COR-L47 (cell line): ENCODE measurements around the gene OARD1.

ENCODE experiments used
- DNase-seq: peaks from one replicate; lab custom pipeline; 2025; lab: John Stamatoyannopoulos, UW

The OARD1 gene

DNA sequence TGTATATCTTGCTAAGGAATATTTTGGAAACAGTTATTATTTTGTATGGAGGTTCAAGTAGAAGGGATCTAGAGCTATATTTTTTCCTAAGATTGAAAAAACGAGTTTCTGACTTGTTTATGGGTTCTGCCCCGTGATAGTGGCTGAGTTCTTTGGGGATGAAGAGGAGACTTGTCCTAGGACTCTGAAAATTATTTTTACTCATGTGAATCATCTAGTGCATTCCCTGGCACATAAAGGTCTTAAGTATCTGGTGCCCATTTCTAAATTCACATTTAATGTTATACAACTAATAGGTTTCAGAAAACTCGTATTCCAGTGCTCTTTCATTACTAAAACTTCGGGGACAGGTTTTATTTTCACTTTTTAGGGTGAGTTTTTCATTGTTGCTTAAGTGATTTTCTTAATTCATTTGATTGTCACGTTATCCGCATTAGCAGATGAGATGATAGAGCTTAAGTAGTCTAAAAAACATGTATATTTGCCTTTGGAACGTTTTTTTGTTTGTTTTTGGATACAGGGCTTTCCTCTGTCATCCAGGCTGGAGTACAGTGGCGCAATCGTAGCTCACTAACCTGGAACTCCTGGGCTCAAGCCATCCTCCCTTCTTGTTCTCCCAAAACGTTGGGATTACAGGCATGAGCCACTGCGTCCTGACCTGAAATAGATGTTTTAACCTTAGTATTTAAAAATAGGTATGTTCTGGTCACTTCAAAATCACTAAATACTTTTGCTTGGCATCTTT lies 2.7 kb upstream of the OARD1 start:
- DNase-seq: no peak

DNA sequence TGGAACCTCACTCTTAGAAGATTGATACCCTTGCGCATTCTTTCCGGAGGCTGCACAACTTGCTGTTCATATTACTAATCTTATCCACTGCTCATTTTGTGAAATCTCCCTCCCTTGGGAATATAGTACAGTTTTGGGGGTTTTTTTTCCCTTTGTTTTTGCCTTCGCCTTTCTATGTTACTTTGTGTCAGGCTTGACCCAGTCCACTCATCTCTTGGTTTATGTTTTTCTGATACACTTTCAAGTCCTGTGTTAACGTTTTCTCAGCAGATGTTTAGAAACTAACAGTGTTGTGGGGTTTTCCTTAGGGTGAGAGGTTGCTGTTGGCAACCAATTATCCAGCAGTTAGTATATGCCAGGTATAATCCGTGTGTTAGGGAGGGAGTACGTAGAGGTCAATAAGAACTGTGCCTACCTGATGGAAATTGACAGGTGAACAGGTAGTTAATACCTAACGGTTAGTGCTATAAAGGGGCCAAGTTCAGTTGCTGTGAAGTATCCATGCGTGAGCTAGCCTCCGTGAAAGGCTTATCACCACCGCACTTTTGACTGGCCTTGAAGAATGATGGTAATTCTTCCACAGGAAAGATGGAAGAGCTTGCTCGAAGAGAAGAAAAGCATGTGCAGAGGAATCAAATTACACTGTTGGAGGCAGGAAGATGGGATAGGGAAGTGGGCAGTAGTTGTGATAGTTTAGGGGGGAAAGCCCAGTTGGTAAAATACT lies 2.0 kb upstream of the OARD1 start:
- DNase-seq: no peak

DNA sequence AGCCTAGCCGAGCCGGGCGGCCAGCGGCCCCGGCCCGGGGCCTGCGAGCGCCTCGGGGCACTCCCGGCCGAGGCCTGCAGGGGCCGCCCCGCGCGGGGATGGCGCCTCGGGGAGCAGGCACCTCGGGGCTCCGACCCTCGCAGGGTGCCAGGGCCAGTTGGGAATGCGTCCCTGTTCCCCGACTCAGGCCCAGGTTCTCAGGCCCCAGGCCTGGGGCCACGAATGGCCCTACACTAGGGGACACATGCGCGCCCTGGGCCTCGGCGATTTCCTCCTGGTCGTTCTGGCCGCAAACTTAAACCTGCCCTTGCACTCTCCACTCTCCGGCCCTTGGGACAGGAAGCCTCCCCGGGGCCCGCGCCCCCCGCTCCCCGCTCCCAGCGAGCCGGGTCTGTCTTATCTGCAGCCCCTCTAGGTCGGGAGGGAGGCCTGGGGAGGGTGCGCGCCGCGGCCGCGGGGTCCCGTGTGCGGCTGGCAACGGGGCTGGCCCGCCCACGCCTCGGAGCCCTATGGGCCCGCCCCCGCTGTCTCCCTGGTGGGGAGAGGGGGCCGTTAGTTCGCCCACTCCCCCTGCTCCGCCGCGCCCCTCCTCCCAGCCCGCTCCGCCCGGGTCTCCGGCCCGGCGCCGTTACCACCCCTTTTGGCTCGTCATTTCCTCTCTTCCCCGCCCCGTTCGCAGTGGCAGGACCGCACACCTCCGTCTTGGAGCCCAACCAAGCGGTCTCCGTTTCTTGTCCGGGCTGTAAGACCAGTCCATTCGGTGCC lies 1.2 kb upstream of the OARD1 start:
- DNase-seq: peak; percentile 81

DNA sequence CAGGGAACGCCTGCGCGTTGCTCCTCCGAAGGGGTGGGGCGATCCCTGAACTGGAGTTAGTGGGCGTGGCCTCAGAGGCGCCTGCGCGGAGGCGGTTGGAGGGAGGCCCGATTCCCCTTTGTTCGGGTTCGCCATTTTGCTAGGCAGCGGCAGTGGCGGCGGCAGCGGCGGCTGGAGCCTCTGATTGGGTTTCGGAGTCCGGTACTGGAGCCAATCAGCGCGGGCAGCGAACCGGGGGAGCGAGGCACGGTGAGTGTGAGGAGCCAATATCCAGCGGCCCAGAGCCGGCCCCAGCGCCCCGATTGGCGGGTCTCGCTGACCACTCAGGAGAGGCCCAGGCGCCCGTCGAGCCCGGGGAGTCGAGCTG lies 663 bp upstream of the OARD1 start, which contains the start of gene NFYA:
NFYA (plus strand) TSS at position 139 of the 367 bp plus-strand sequence. CDS start 6,116 bp downstream, outside the sequence.
- DNase-seq: peak; percentile 100

DNA sequence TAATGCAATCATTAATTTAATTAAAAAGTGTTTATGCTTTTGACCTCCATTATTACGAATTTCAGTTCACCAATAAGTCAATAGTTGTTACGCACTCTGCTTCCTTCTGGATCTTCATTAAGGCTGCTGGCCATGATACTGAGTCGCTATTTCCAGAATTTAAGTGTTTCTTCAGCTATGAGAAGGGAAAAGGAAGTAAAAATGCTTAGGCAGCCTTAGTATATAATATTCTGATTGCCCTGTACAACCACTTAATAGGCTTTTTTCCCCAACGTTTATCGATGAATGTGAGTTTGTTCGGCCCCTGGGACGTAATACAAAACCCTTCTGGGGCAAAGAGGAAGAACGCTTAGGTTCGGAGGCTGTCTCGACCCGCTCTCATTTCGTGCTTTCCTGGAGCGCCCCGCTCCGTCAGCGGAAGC lies 644 bp downstream of the OARD1 start:
- peak; percentile 67 for DNase-seq

DNA sequence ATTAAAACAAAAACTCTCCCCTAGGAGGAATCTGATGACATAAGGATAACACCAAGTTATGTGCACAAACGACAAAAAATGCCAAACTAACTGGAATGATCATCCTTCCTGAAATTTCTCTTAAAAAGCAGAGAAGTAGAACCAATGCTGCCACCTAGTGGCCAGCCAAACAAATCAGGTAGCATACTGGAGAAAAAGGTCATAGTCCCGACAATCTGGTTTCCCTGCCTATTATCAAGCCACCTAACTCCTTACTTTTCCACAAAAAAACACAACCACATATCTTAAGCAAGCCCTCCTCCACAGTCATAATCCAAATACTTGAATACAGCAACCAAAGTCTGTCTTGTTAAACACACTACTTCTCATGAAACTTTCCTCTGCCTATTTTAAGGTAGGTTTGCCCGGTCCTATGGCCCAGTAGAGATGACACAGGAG lies 5.3 kb downstream of the OARD1 start:
- DNase-seq: peak; percentile 62

DNA sequence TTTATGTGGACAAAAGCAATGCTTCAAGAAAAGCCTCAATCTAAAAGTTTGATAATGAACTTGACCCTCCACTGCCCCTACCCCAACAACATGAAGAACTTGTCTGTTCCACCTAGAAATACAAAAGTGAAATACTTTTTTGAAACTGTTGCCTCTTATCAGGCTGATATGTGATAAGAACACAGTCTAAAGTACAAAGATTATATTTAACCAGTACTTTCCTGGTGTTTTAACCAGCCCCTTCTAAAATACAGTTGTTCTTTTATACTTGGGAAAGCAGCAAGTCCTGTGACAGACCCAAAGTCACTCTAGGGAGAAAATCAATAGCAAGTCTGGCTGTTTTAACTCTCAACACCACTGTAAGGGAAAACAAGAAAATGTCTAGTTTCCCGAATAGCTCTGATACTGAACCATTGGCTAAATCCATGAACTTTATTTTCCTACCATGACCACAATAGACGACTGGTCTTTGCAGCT lies 6.6 kb downstream of the OARD1 start:
- DNase-seq: no peak

DNA sequence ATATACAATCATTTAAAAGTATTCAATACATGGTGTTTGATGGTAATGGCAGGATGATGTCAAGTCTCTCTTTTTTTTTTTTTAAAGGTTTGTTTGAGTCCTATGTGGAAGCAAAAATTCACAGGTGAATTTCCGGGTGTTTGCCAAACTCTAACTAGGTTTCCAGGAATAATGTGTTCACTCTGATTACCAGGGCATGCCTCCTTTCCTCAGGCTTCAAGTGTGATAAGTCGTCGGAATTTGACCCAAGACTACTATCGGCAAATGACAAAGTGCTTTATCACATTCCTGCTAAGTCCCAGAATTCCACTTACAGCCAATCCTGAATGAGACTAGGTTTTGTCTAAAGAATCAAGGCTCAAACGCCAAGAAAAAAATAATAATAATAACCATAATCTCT lies 7.3 kb downstream of the OARD1 start:
- DNase-seq: no peak

DNA sequence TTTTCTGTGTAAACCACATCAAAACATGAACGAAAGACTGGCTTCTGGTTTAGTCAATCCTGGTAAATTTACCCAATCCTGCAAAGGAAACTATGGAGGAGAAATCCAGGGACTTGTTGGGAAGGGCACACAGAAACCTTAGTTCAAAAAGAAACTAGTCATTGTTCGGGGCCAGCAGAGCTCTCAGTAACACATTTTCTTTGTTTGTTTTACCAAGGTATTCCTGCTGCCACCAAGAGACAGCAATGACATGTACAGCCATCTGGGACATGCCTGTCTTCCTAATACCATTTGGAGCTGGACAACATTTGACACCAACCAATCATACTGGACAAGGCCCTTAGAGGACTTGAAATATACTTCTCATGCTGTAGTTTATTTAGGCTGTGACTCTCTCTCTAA lies 8.3 kb downstream of the OARD1 start:
- no peak for DNase-seq

DNA sequence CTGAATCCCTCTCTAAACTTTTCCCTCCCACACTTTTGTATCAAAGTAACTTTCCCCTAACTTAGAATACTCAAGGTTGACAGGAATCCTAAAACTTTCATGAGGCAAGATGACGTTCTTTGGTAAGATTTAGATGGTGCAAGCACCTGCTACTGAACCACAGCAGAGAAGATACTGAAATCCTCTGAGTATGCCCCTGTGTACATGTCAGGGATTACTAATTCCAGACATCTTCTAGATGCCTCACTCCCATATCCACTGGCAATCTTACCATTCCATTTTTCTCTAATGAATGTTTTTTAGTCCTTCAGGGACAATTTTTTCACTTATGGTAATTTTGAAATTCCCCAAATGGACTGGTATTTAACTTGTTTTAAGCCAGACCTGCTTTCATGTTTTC lies 10.1 kb downstream of the OARD1 start:
- DNase-seq: no peak

DNA sequence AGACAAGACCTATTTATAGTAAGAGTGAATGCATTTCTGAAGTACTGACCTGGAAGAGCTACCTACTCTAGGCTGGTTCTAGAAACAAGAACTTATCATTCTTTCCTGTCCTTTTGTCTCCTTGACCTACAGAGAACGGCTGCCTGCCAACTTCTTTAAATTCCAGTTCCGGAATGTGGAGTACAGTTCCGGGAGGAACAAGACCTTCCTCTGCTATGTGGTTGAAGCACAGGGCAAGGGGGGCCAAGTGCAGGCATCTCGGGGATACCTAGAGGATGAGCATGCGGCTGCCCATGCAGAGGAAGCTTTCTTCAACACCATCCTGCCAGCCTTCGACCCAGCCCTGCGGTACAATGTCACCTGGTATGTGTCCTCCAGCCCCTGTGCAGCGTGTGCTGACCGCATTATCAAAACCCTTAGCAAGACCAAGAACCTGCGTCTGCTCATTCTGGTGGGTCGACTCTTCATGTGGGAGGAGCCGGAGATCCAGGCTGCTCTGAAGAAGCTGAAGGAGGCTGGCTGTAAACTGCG lies 10.9 kb downstream of the OARD1 start:
- DNase-seq: no peak

DNA sequence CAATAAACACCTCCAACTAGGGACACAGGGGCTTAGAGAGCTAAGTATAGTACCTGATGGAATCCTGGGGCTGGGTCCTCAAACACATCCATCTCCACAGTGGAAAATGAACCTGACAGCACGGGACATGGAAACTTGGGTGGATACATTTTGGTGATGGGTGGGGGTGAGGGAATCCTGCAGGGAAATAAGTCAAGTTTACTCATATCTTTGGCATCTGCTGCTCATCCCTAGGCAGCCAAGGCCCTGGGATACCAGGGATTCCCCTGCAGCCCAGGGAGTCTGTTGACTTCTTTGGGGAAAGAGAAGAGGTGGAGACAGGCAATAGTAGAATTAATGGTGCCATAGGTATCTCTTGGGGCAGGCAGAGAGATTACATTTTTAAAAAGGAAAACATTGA lies 12.6 kb downstream of the OARD1 start:
- DNase-seq: no peak

DNA sequence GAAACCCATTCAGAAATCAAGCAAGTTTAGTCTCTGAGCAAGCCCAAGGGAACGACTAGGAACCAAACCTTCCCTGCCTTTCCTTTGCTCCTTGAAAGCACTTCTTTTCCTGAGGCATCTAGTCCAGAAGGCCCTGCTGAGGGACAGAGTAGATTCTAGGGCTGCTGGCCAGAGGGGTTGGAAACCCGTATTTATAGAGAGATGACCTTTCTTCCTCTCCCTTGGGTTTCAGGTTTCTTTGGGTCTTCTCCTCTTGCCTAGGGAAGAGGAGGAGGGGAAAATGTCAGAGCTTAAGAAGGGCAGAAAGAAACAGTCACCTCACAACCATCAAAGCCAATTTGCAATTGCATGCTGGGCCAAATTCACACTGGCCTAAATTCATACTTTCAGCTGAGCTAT lies 13.4 kb downstream of the OARD1 start:
- no peak for DNase-seq

DNA sequence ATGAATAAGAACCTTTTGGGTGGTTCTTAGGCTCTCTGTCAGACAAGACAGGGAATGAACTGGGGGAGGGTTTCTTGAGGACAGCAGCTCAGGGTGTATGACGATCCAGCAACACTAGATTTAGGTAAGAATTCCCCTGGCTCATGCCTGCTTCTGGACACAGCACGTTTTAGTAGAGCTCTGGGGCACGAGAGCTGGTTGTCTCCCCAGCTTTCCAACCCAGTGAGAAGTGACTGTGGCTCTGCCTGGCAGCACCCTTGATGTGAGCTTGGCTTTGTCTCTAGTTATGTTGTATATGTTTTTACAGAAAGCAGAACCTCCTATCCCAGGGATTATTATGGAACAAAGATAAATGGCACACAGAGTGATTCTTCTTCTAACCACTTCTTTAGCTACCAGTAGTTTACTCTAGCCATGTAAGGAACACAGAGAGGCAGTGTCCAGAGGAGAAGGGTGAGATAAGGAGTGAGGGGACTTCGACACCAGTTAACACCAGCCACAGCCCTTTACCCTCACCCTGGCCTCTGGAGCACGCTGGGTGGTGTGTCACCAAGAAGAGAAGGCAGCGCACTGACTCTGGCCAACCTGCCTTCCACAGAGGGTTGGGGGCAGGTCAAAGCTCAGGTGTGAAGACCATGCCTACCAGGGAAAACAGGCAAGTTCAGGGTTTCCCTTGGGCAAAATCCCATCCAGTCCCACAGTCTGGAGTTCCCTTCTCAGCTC lies 15.2 kb downstream of the OARD1 start:
- DNase-seq: no peak

DNA sequence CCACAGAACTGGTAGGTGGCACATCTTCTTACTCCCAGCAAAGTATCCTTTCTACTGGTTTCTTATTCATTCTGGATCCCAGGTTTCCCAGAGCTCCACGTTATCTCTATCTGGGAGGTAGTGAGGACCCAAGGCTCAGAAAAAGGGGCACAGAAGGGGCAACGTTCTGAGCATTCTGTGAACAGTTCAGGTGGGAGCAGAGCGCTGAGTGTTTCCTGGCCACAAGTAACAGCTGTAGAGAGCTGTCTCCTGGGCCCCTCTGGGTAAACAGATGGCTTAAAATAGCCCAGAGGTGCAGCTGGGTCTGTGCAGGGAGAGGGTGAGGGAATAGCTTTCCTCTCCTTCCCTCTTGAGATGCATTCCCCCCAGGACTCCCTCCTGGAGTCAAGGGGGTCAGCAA lies 17.0 kb downstream of the OARD1 start:
- no peak for DNase-seq

DNA sequence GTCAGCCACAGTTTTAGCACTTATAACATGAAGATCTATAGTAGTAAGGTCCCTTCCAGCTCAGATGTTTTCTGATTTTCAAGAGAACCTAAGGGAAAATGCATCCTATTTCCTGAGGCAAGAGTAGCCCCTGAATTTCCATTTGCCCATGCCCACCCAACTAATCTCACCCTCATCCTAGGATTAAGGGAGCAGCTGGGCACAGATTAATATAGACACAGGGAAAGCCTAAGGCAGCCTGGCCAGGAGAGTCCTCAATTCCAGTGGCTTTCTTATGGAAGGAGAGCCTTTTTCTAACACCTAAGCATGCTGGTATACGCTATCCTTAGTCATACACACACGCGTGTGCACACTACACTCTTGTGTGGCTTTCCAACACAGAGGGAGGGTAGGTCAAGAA lies 17.6 kb downstream of the OARD1 start:
- no peak for DNase-seq

DNA sequence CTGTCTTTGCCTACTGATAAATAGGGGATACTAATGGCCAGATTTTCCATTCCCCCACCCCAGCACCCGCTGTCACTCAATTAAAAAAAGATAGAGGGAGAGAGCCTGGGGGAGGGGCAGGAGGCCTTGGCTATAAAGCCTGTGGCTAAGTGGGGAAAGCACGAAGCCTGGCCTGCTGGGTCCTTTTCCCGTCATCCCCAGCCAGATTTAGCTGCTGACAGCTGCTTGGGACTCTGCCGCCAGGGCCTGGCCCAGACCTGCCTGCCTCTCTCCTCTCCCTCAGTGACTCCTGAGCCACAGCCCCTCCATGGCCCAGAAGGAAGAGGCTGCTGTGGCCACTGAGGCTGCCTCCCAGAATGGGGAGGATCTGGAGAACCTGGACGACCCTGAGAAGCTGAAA lies 19.1 kb downstream of the OARD1 start, which contains the start of gene APOBEC2:
APOBEC2 (plus strand) TSS at position 162 of the 400 bp plus-strand sequence; CDS start at position 308, 146 bp downstream.
- DNase-seq: no peak

DNA sequence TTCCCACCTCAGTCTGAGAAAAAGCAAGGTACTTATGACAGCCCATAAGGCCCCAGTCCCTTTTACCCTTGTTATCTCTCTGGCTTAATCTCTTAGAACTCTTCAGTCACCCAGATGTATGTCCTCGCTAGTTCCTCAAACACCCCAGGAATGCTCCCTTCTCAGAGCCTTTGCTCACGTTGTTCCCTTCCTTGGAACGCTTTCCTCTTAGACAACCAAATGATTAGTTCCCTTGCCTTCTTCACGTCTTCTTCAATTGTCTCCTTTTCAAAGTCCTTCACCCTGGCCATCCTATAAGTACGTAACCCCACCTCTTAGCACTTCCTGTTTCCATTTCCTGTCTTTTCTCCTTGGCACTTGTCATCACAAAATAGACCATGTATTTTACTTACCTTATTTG lies 20.3 kb downstream of the OARD1 start:
- no peak for DNase-seq

DNA sequence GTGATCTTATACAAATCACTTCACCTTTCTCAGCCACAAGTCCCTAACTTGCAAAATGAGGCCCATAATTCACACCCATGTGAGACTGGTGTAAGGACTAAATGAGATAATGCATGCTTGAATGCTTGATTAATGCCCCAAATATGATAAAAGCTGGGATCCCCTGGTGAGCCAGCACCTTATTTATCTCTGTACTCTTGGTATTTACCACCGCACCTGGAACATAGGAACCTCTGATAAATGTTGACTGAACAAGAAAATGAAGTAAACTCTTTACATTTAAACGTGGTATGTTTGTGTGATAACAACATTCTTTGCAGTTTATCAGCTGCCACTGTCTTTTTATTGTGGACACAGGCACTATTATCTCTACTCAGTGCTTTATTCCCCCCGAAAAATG lies 21.6 kb downstream of the OARD1 start:
- DNase-seq: no peak

DNA sequence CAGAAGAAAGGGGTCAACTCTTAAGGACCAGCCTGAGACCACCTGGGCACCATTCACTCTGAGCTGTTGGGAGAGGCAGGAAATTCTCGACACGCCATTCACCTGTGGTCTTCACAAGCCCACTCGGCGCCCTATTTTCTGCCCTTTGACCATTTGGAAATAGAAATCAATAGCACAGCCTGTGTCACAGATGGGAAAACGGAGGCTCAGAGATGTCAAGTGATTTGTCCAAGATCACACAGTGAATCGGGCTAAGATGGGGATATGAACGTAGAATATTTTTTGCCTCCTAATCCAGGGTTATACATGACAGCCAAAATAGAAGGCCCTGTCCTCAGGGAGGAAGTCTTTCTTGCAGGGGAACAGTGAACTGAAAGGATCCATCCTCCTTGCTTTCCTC lies 22.2 kb downstream of the OARD1 start:
- DNase-seq: no peak

DNA sequence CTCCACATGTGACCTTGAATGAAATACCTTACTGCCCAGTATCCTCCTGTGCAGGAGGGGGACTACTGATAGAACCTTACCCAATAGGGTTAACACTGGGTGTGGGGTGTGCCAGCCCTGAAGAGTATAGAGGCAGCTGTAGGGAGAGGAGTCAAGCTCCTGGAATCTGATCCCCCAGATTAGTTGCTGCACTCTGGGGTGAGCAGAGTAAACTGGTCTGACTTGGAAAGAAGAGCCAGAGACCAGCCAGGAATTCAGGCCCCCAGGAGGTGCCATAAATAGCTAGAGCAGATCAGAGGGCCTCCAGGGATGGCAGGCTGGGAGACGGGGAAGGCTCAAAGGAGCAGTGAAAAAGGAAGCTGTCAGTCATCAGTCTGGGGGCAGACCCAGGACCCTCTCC lies 22.6 kb downstream of the OARD1 start:
- DNase-seq: no peak
